ENCODE measurements around the gene DNM3. TPM values are rescaled to one million over a fixed set of nuclear protein-coding genes. Genes with fewer than 3 reads are reported as not detected.

Gene DNM3
- total RNA-seq, 1 experiment from 2014 or later: 0.11 TPM

- Histone ChIP-seq H3K9me3 (no peaks in the 10 kb centered on the region), H3K4me1 (peaks cover 6% of the 10 kb centered on the region), H3K27me3 (replicated peaks; ENCODE audit: control insufficient read depth, insufficient read depth, low read length) (no peaks in the 10 kb centered on the region), H3K4me3 (ENCODE audit: low read depth, low read length) (no peak overlapping the region), H3K36me3 (ENCODE audit: control insufficient read depth, insufficient read depth, low read length) (no peaks in the 10 kb centered on the region)
- no peak for DNase-seq
- H3K27me3 Mint-ChIP-seq (ENCODE audit: insufficient read depth, unreplicated experiment): no peaks in the 10 kb centered on the region
- H3K36me3 Mint-ChIP-seq (ENCODE audit: insufficient read depth, unreplicated experiment): no peaks in the 10 kb centered on the region
- intact Hi-C loops (cut with micrococcal nuclease; ENCODE audit: unreplicated experiment): no loop called here
- no peak overlapping the region for H3K27ac Mint-ChIP-seq (ENCODE audit: unreplicated experiment)
- ChIA-PET POLR2A (no interaction called here), CTCF (no interaction called here)
- H3K4me1 Mint-ChIP-seq (ENCODE audit: low read depth, unreplicated experiment): no peaks in the 10 kb centered on the region
- H3K9me3 Mint-ChIP-seq (ENCODE audit: unreplicated experiment): peaks cover 13% of the 10 kb centered on the region
- H3K4me3 Mint-ChIP-seq (ENCODE audit: unreplicated experiment): no peak overlapping the region
- BruUV-seq (replicated peaks): no TSS peak
- no peak for TF ChIP-seq CTCF (IDR thresholded peaks at IDR 0.05; ENCODE audit: insufficient read depth in 1 of 2, low read depth in 1 of 2, low read length in 1 of 2, severe bottlenecking in 1 of 2, unreplicated experiment in 1 of 2)
Observed at GRCh38 chr1:172136925-172137324, 295.6 kb downstream of the DNM3 start.

GRCh38 chr1:172137703-172138454 is 296.6 kb downstream of the DNM3 start:
- no TSS peak for BruUV-seq (replicated peaks)
- H3K27ac Mint-ChIP-seq (ENCODE audit: unreplicated experiment): no peak overlapping the region
- H3K4me1 Mint-ChIP-seq (ENCODE audit: low read depth, unreplicated experiment): no peaks in the 10 kb centered on the region
- intact Hi-C loops (cut with micrococcal nuclease; ENCODE audit: unreplicated experiment): no loop called here
- H3K4me3 Mint-ChIP-seq (ENCODE audit: unreplicated experiment): no peak overlapping the region
- H3K36me3 ChIP-seq (ENCODE audit: control insufficient read depth, insufficient read depth, low read length): no peaks in the 10 kb centered on the region
- H3K27me3 Mint-ChIP-seq (ENCODE audit: insufficient read depth, unreplicated experiment): no peaks in the 10 kb centered on the region
- POLR2A ChIA-PET: no interaction called here
- CTCF ChIA-PET: no interaction called here
- H3K4me1 ChIP-seq: no peaks in the 10 kb centered on the region
- H3K9me3 Mint-ChIP-seq (ENCODE audit: unreplicated experiment): peaks cover 13% of the 10 kb centered on the region
- TF ChIP-seq CTCF (IDR thresholded peaks at IDR 0.05; ENCODE audit: insufficient read depth in 1 of 2, low read depth in 1 of 2, low read length in 1 of 2, severe bottlenecking in 1 of 2, unreplicated experiment in 1 of 2): no peak
- no peaks in the 10 kb centered on the region for H3K27me3 ChIP-seq (replicated peaks; ENCODE audit: control insufficient read depth, insufficient read depth, low read length)
- DNase-seq: no peak
- no peaks in the 10 kb centered on the region for H3K9me3 ChIP-seq
- no peaks in the 10 kb centered on the region for H3K36me3 Mint-ChIP-seq (ENCODE audit: insufficient read depth, unreplicated experiment)
- no peak overlapping the region for H3K4me3 ChIP-seq (ENCODE audit: low read depth, low read length)

- Histone ChIP-seq H3K4me1 (no peaks in the 10 kb centered on the region), H3K4me3 (ENCODE audit: low read depth, low read length) (no peak overlapping the region), H3K9me3 (no peaks in the 10 kb centered on the region), H3K27me3 (replicated peaks; ENCODE audit: control insufficient read depth, insufficient read depth, low read length) (no peaks in the 10 kb centered on the region), H3K36me3 (ENCODE audit: control insufficient read depth, insufficient read depth, low read length) (no peaks in the 10 kb centered on the region)
- Mint-ChIP-seq H3K36me3 (ENCODE audit: insufficient read depth, unreplicated experiment) (no peaks in the 10 kb centered on the region), H3K4me3 (ENCODE audit: unreplicated experiment) (no peak overlapping the region), H3K27ac (ENCODE audit: unreplicated experiment) (no peak overlapping the region), H3K9me3 (ENCODE audit: unreplicated experiment) (peaks cover 13% of the 10 kb centered on the region), H3K4me1 (ENCODE audit: low read depth, unreplicated experiment) (no peaks in the 10 kb centered on the region), H3K27me3 (ENCODE audit: insufficient read depth, unreplicated experiment) (no peaks in the 10 kb centered on the region)
- POLR2A ChIA-PET: no interaction called here
- no TSS peak for BruUV-seq (replicated peaks)
- CTCF ChIA-PET: no interaction called here
- DNase-seq: no peak
- intact Hi-C loops (cut with micrococcal nuclease; ENCODE audit: unreplicated experiment): no loop called here
- no peak for TF ChIP-seq CTCF (IDR thresholded peaks at IDR 0.05; ENCODE audit: insufficient read depth in 1 of 2, low read depth in 1 of 2, low read length in 1 of 2, severe bottlenecking in 1 of 2, unreplicated experiment in 1 of 2)
Observed at GRCh38 chr1:172138634-172139033, 297.3 kb downstream of the DNM3 start.

All from Caco-2 (cell line).